C4-2B (cell line): ENCODE measurements around the gene COL4A1.

Experiments
- CTCF ChIP-seq: fragments of 450-650 bp; conservative IDR thresholded peaks from 2 replicates; pipeline ENCODE4 v1.5.1; 2017; ENCODE audit warnings: mild to moderate bottlenecking
- ZFX ChIP-seq: fragments of 450-650 bp; IDR thresholded peaks from 2 replicates; pipeline ENCODE4 v1.6.1; 2017

GRCh38 chr13:110201114-110201513 is 105.8 kb downstream of the COL4A1 start:
- no peak for TF ChIP-seq CTCF
- TF ChIP-seq ZFX, result no peak
